HepG2 (cell line): Measurements from ENCODE around the gene CDC42EP1. TPM values are rescaled to one million over a fixed set of nuclear protein-coding genes. Genes with fewer than 3 reads are reported as not detected.

Experiments used
- CEBPG ChIP-seq: IDR thresholded peaks from 2 replicates; pipeline ENCODE4 v1.6.1; 2016
- FOXA1 ChIP-seq, 2 experiments: fragments of 450-650 bp in 1 of 2; sonication (generic) in 1 of 2; formaldehyde crosslinking in 1 of 2; IDR thresholded peaks; 2 replicates each; pipeline versions ENCODE4 v1.4.0 to v1.6.1; 2016 to 2020; ENCODE audit warnings: missing genetic modification reagents in 1 of 2
- FOXM1 ChIP-seq: sonication (generic); formaldehyde crosslinking; IDR thresholded peaks from 2 replicates; pipeline ENCODE4 v1.5.0; 2020; ENCODE audit warnings: missing genetic modification reagents
- FOXP1 ChIP-seq, 2 experiments: fragments of 450-650 bp in 1 of 2; IDR thresholded peaks; 2 replicates each; pipeline ENCODE4 v1.6.1; 2017 to 2018; ENCODE audit warnings: antibody characterized with exemption in 1 of 2
- HMGXB4 ChIP-seq, 2 experiments: sonication (generic) in 1 of 2; formaldehyde crosslinking in 1 of 2; IDR thresholded peaks; 2 replicates each; pipeline versions ENCODE4 v1.4.0 to v1.6.1; 2018 to 2020; ENCODE audit warnings: missing genetic modification reagents in 2 of 2, borderline replicate concordance in 1 of 2, low read depth in 1 of 2, mild to moderate bottlenecking in 1 of 2, missing biosample characterization in 1 of 2
- MED1 ChIP-seq: sonication (generic); formaldehyde crosslinking; IDR thresholded peaks from 2 replicates; pipeline ENCODE4 v1.4.0; 2020; ENCODE audit warnings: missing genetic modification reagents
- PHF8 ChIP-seq: sonication (generic); formaldehyde crosslinking; IDR thresholded peaks from 2 replicates; pipeline ENCODE4 v1.5.0; 2020; ENCODE audit warnings: missing genetic modification reagents
- SATB2 ChIP-seq: sonication (generic); formaldehyde crosslinking; IDR thresholded peaks from 2 replicates; pipeline ENCODE4 v1.5.0; 2020; ENCODE audit warnings: missing genetic modification reagents
- SMAD3 ChIP-seq: sonication (generic); formaldehyde crosslinking; IDR thresholded peaks from 2 replicates; pipeline ENCODE4 v1.4.0; 2020; ENCODE audit warnings: missing genetic modification reagents
- ZFP36 ChIP-seq: fragments of 150-350 bp; IDR thresholded peaks from 2 replicates; pipeline ENCODE4 v1.6.1; 2018; ENCODE audit warnings: borderline replicate concordance, low read length, low read depth; ENCODE audit not compliant: partially characterized antibody
- ZNF205 ChIP-seq: IDR thresholded peaks from 2 replicates; pipeline ENCODE4 v1.6.1; 2018; ENCODE audit warnings: missing biosample characterization, missing genetic modification reagents
- ZNF263 ChIP-seq: sonication (generic); formaldehyde crosslinking; IDR thresholded peaks from 2 replicates; pipeline ENCODE4 v1.4.0; 2020; ENCODE audit warnings: missing genetic modification reagents
- ZNF281 ChIP-seq: sonication (generic); formaldehyde crosslinking; IDR thresholded peaks from 2 replicates; pipeline ENCODE4 v1.4.0; 2020; ENCODE audit warnings: missing genetic modification reagents, borderline replicate concordance
- ZNF550 ChIP-seq: sonication (generic); formaldehyde crosslinking; IDR thresholded peaks from 2 replicates; pipeline ENCODE4 v1.4.0; 2020; ENCODE audit warnings: mild to moderate bottlenecking, missing genetic modification reagents, borderline replicate concordance
- ZNF615 ChIP-seq: sonication (generic); formaldehyde crosslinking; IDR thresholded peaks from 2 replicates; pipeline ENCODE4 v1.5.0; 2020; ENCODE audit warnings: mild to moderate bottlenecking, missing genetic modification reagents, borderline replicate concordance
- ZNF775 ChIP-seq: sonication (generic); formaldehyde crosslinking; IDR thresholded peaks from 2 replicates; pipeline ENCODE4 v1.4.0; 2020; ENCODE audit warnings: missing genetic modification reagents, mild to moderate bottlenecking, moderate library complexity, borderline replicate concordance
- polyA plus RNA-seq, 8 experiments: library from polyadenylated mRNA; depleted of rRNA in 3 of 8; stranded (reverse) in 7 of 8; unstranded in 1 of 8; fragments of >200 nt; fragmentation: Illumina TruSeq in 4 of 8; extraction: Trizol in 4 of 8; gene quantifications; 2 replicates each; pipeline versions ENCODE4 v1.2.1 to v1.2.3, GENCODE V29; 2011 to 2016; ENCODE audit warnings: low read depth in 4 of 8, missing spikeins in 1 of 8, mixed read lengths in 1 of 8; ENCODE audit not compliant: insufficient read depth in 1 of 8
- total RNA-seq, 5 experiments: library from RNA; depleted of rRNA; stranded (reverse); fragments of >200 nt; fragmentation: Illumina TruSeq; extraction: Trizol; gene quantifications; 2 replicates each; pipeline ENCODE4 v1.2.3, GENCODE V29; 2016; ENCODE audit warnings: low read depth in 1 of 5

The CDC42EP1 gene
- total and polyA plus RNA-seq, 2 of the 13 experiments (the other 11 are each of a cell fraction or from before 2014, with no cell fraction given): 17.1 to 29.5 TPM

- no peak for TF ChIP-seq ZNF281 (CRISPR knock-in tag)
- TF ChIP-seq ZNF205 (CRISPR knock-in tag): no peak
- no peak for TF ChIP-seq FOXA1 (IDR thresholded peaks at IDR 0.05)
- TF ChIP-seq FOXA1 (CRISPR knock-in tag; IDR thresholded peaks at IDR 0.05): no peak
- no peak for TF ChIP-seq SATB2
- peak; percentile 98 for TF ChIP-seq ZFP36
- no peak for TF ChIP-seq ZNF263 (CRISPR knock-in tag)
- peak; percentile 15; the same call in 1 of the 2 replicates for TF ChIP-seq ZNF775 (CRISPR knock-in tag)
- no peak for TF ChIP-seq MED1
- no peak for TF ChIP-seq FOXM1
- no peak; the same call in 1 of the 2 replicates for TF ChIP-seq FOXP1 (IDR thresholded peaks at IDR 0.05)
- no peak for TF ChIP-seq FOXP1 (CRISPR knock-in tag; IDR thresholded peaks at IDR 0.05)
- TF ChIP-seq PHF8 (CRISPR knock-in tag): no peak
- no peak for TF ChIP-seq ZNF550
- TF ChIP-seq SMAD3 (CRISPR knock-in tag): no peak
- peak in 1 of 2 experiments; percentile 83; a peak in 1 of 4 replicates for TF ChIP-seq HMGXB4 (CRISPR knock-in tag; IDR thresholded peaks at IDR 0.05; ENCODE audit: borderline replicate concordance in 1 of 2, low read depth in 1 of 2)
- TF ChIP-seq CEBPG: no peak
- TF ChIP-seq ZNF615 (CRISPR knock-in tag): no peak; the same call in 1 of the 2 replicates
These were observed 15.2 kb upstream of the CDC42EP1 start (continued) for GRCh38 chr22:37544955-37545702.
